Measurements from ENCODE around the gene SYNPR. TPM values are rescaled to one million over a fixed set of nuclear protein-coding genes. Genes with fewer than 3 reads are reported as not detected.
"Not testable (repeated sequence)": the region's sequence is repeated elsewhere in the genome, so short reads cannot be mapped to it uniquely, and the experiment has no call there.

Gene SYNPR
- under 1 TPM in 2 of 12 donors, not detected in 10; 0.07 to 0.11 TPM for polyA plus RNA-seq (ENCODE audit: insufficient read length in 12 of 12)
- long read RNA-seq, donor 1, result 0 reads
- long read RNA-seq, donor 2, result 0 reads
- long read RNA-seq, donor 3, result 0 reads
- long read RNA-seq, donor 4, result 0 reads
- long read RNA-seq, donor 5, result 0 reads
- long read RNA-seq, donor 6, result 0 reads
- long read RNA-seq, donor 7, result 0 reads
- long read RNA-seq, donor 8, result 0 reads
- long read RNA-seq, donor 9, result 0 reads
- long read RNA-seq, donor 10, result 0 reads
- long read RNA-seq, donor 11, result 0 reads

GRCh38 chr3:63278171-63279004 is at the start of gene SYNPR:
Gene SYNPR, plus strand, starts transcription at chr3:63278308.
- DNase-seq, result no peak

- no peak for DNase-seq
These were observed 49.4 kb upstream of the SYNPR start for GRCh38 chr3:63228677-63229076.

- no peak for DNase-seq
These were observed 48.0 kb upstream of the SYNPR start for GRCh38 chr3:63230146-63230545.

GRCh38 chr3:63231643-63232042 is 46.5 kb upstream of the SYNPR start:
- no peak for DNase-seq

- no peak for DNase-seq
These were observed 45.2 kb upstream of the SYNPR start for GRCh38 chr3:63232764-63233396.

GRCh38 chr3:63240381-63240902 is 37.7 kb upstream of the SYNPR start:
- DNase-seq, result no peak

- no peak for DNase-seq
These were observed 36.0 kb upstream of the SYNPR start for GRCh38 chr3:63242124-63242523.

GRCh38 chr3:63244486-63244885 is 33.6 kb upstream of the SYNPR start:
- no peak for DNase-seq

GRCh38 chr3:63245726-63246241 is 32.3 kb upstream of the SYNPR start:
- no peak for DNase-seq

- DNase-seq, result no peak
These were observed 30.1 kb upstream of the SYNPR start for GRCh38 chr3:63248015-63248414.

- no peak for DNase-seq
These were observed 26.6 kb upstream of the SYNPR start for GRCh38 chr3:63251499-63251898.

GRCh38 chr3:63255819-63256218 is 22.3 kb upstream of the SYNPR start:
- DNase-seq, result not testable (repeated sequence)

- no peak for DNase-seq
These were observed 13.4 kb upstream of the SYNPR start for GRCh38 chr3:63264716-63265115.

- no peak for DNase-seq
These were observed 3.7 kb upstream of the SYNPR start for GRCh38 chr3:63274359-63274758.

- DNase-seq, result no peak
These were observed 1.1 kb downstream of the SYNPR start for GRCh38 chr3:63279005-63279841.

- no peak for DNase-seq
These were observed 9.5 kb downstream of the SYNPR start for GRCh38 chr3:63287610-63288009.

GRCh38 chr3:63290686-63291085 is 12.6 kb downstream of the SYNPR start:
- DNase-seq, result no peak

- DNase-seq, result no peak
These were observed 16.2 kb downstream of the SYNPR start for GRCh38 chr3:63294332-63294731.

GRCh38 chr3:63295356-63295755 is 17.2 kb downstream of the SYNPR start:
- no peak for DNase-seq

- DNase-seq, result no peak
These were observed 17.7 kb downstream of the SYNPR start for GRCh38 chr3:63295806-63296205.

- DNase-seq, result no peak
These were observed 18.1 kb downstream of the SYNPR start for GRCh38 chr3:63296249-63296648.

Measured in muscle of arm (tissue), 14 donors.